Hepatocyte (in vitro differentiated cells): ENCODE measurements around the gene CCDC152.

Experiments used
- CTCF ChIP-seq: fragments of 200-600 bp; sonication (generic); IDR thresholded peaks from 2 replicates; pipeline ENCODE4 v1.5.1; 2016; ENCODE audit warnings: antibody characterized with exemption, mild to moderate bottlenecking; ENCODE audit not compliant: poor library complexity
- EZH2 ChIP-seq: fragments of 200-600 bp; sonication (generic); IDR thresholded peaks from 2 replicates; pipeline ENCODE4 v1.6.1; 2016; ENCODE audit warnings: antibody characterized with exemption, mild to moderate bottlenecking, borderline replicate concordance
- EZH2phosphoT487 ChIP-seq: fragments of 200-600 bp; sonication (generic); IDR thresholded peaks from one replicate; pipeline ENCODE4 v1.6.1; 2018; ENCODE audit warnings: antibody characterized with exemption, mild to moderate bottlenecking, low read depth, moderate library complexity; ENCODE audit not compliant: unreplicated experiment, severe bottlenecking

- no peak for TF ChIP-seq EZH2
- TF ChIP-seq CTCF = no peak
- no peak for TF ChIP-seq EZH2phosphoT487
Measured at GRCh38 chr5:42851481-42851880, 94.9 kb downstream of the CCDC152 start.
